DLD1 (cell line): ENCODE measurements around the gene LIFR.
"Not testable (repeated sequence)": the region's sequence is repeated elsewhere in the genome, so short reads cannot be mapped to it uniquely, and the experiment has no call there.

ENCODE experiments used
- in situ Hi-C: cut with HindIII; loops from 2 replicates; pipeline ENCODE4 v1.10.0; 2017; ENCODE audit warnings: low sequenced_read_pairs

Gene LIFR

GRCh38 chr5:38524022-38524421 lies 32.4 kb downstream of the LIFR start:
- in situ Hi-C loops, result no loop called here

GRCh38 chr5:38519476-38519875 lies 37.0 kb downstream of the LIFR start:
- in situ Hi-C loops, result no loop called here

GRCh38 chr5:38518341-38518740 lies 38.1 kb downstream of the LIFR start:
- in situ Hi-C loops, result no loop called here

GRCh38 chr5:38516649-38517048 lies 39.8 kb downstream of the LIFR start:
- in situ Hi-C loops, result not testable (repeated sequence)

GRCh38 chr5:38515646-38516045 lies 40.8 kb downstream of the LIFR start:
- in situ Hi-C loops, result no loop called here

GRCh38 chr5:38515092-38515491 lies 41.4 kb downstream of the LIFR start:
- in situ Hi-C loops, result no loop called here

GRCh38 chr5:38509185-38509584 lies 47.3 kb downstream of the LIFR start:
- in situ Hi-C loops, result no loop called here

GRCh38 chr5:38506302-38506701 lies 50.1 kb downstream of the LIFR start:
- in situ Hi-C loops, result no loop called here

- in situ Hi-C loops, result no loop called here
Measured at GRCh38 chr5:38500573-38501260, 55.7 kb downstream of the LIFR start.

- in situ Hi-C loops, result no loop called here
Measured at GRCh38 chr5:38497946-38498345, 58.5 kb downstream of the LIFR start.

GRCh38 chr5:38494763-38495162 lies 61.7 kb downstream of the LIFR start:
- in situ Hi-C loops, result no loop called here

GRCh38 chr5:38494175-38494574 lies 62.3 kb downstream of the LIFR start:
- in situ Hi-C loops, result no loop called here

- in situ Hi-C loops, result no loop called here
Measured at GRCh38 chr5:38483805-38484398, 72.5 kb downstream of the LIFR start.

GRCh38 chr5:38479315-38479904 lies 77.0 kb downstream of the LIFR start:
- in situ Hi-C loops, result no loop called here

- in situ Hi-C loops, result no loop called here
Measured at GRCh38 chr5:38478878-38479277, 77.6 kb downstream of the LIFR start.

GRCh38 chr5:38478166-38478565 lies 78.3 kb downstream of the LIFR start:
- in situ Hi-C loops, result no loop called here

- in situ Hi-C loops, result no loop called here
Measured at GRCh38 chr5:38473008-38473407, 83.4 kb downstream of the LIFR start.

GRCh38 chr5:38472541-38472940 lies 83.9 kb downstream of the LIFR start:
- in situ Hi-C loops, result no loop called here

GRCh38 chr5:38471709-38472108 lies 84.7 kb downstream of the LIFR start:
- in situ Hi-C loops, result no loop called here

- in situ Hi-C loops, result no loop called here
Measured at GRCh38 chr5:38469707-38470267, 86.7 kb downstream of the LIFR start.

- in situ Hi-C loops, result no loop called here
Measured at GRCh38 chr5:38468978-38469706, 87.3 kb downstream of the LIFR start.
